PC-9 (cell line): ENCODE data around the gene SEMA6B.

Experiments used
- EZH2 ChIP-seq: fragments of 200-600 bp; sonication (generic); IDR thresholded peaks from 2 replicates; pipeline ENCODE4 v1.8.0; 2017; ENCODE audit warnings: antibody characterized with exemption, low read depth
- TF ChIP-seq, protein P1 (sequence below): fragments of 200-600 bp; sonication (generic); conservative IDR thresholded peaks from 2 replicates; pipeline ENCODE4 v1.6.1; 2017; ENCODE audit warnings: mixed run types, antibody characterized with exemption, mild to moderate bottlenecking, moderate library complexity

DNA sequence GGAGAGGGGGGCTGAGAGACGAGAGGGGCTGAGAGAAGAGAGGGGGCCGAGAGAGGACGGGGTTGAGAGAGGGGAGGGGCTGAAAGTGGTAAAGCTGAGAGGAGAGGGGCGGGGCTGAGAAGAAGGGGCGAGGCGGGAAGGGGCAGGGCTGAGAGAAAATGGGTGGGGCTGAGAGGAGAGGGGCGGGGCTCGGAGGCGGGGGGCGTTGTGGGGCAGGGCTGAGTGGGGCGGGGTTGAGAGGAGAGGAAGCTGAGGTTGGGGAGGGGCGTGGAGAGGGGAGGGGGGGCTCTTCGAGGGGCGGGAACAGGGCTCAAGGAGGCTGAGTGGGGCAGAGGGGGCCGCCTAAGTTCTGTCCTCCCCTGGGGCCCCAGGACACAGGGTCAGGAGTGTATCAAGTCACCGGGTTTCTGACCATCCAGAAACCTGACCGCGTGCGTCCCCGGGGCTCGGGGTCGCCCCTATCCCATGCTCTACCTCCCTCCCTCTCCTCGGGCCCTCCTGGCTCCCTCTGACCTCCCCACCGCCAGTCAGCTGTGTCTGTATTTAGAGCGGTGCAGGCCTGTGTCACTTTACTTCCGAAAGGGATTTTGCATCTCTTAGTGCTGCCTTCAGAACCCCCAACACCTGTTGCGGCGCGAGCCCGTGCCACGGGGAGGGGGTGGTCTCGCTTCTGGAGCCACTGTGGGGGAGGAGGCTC, 38.6 kb upstream of the SEMA6B start:
- TF ChIP-seq, protein P1, sequence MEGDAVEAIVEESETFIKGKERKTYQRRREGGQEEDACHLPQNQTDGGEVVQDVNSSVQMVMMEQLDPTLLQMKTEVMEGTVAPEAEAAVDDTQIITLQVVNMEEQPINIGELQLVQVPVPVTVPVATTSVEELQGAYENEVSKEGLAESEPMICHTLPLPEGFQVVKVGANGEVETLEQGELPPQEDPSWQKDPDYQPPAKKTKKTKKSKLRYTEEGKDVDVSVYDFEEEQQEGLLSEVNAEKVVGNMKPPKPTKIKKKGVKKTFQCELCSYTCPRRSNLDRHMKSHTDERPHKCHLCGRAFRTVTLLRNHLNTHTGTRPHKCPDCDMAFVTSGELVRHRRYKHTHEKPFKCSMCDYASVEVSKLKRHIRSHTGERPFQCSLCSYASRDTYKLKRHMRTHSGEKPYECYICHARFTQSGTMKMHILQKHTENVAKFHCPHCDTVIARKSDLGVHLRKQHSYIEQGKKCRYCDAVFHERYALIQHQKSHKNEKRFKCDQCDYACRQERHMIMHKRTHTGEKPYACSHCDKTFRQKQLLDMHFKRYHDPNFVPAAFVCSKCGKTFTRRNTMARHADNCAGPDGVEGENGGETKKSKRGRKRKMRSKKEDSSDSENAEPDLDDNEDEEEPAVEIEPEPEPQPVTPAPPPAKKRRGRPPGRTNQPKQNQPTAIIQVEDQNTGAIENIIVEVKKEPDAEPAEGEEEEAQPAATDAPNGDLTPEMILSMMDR, result no peak
- no peak for TF ChIP-seq EZH2
